ENCODE data around the gene JAK1.
"Not testable (repeated sequence)": the region's sequence is repeated elsewhere in the genome, so short reads cannot be mapped to it uniquely, and the experiment has no call there.

The JAK1 gene

GRCh38 chr1:64829411-64830029 is 136.8 kb downstream of the JAK1 start:
- DNase-seq: no peak

DNA sequence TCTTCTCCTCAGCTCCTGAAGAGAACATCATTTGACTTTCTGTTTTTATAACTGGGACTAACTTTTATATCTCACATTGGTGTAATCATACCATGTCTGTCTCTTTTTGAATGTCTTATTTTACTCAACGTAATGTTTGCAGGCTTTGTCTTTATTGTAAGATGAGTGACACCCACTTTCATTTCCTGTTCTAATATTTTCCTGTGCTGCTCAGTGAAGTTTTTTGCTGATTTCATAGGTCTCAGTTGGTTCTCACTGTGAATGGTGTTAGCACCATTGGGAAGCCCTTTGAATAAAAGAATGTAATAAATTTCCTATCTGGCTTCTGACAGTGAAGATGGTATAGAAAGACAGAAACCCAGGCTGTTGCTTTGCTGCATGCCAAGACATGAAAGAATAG is 137.5 kb downstream of the JAK1 start:
- no peak for DNase-seq

DNA sequence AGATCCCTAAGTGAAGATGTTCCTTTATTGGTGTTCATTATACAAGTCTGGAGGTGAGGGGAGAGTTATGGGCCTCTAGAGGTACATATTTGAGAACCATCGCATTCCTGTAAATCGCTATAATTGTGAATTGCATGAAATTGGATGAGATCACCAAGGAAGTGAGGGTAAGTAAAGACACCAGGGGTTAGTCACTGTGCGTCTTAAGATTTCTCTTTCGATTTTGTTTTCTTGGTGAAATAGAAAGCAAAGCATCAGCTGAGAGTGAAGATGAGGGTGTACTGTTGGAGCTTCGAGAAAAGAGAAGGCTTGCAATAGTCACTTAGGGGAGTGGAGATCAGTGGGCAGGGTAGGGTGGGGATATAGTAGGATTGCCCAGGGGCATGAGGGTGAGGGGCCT is 139.4 kb downstream of the JAK1 start:
- DNase-seq: no peak

- peak; percentile 70 for DNase-seq
These were observed 142.5 kb downstream of the JAK1 start for GRCh38 chr1:64823691-64824476.

GRCh38 chr1:64822621-64823020 is 143.7 kb downstream of the JAK1 start:
- no peak for DNase-seq

GRCh38 chr1:64820572-64820971 is 145.8 kb downstream of the JAK1 start:
- not testable (repeated sequence) for DNase-seq

GRCh38 chr1:64817364-64817763 is 149.0 kb downstream of the JAK1 start:
- not testable (repeated sequence) for DNase-seq

DNA sequence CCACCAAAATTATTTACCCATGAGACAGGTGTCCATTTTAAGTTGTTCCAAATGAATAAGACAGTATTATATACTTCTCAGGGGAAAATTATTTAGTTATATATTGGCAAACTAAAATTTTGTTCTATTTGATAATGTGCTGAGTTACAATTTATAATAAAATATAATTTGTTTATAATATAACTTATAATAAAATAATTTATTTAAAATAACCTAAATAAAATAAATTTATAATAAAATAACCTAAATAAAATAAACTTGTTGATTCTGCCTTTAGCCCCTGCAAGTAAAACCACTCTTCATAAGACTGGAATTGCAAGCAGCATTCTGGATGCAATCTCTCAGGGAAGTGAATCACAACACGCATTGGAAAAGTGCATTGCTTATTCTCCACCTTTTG is 151.9 kb downstream of the JAK1 start:
- DNase-seq: no peak

DNA sequence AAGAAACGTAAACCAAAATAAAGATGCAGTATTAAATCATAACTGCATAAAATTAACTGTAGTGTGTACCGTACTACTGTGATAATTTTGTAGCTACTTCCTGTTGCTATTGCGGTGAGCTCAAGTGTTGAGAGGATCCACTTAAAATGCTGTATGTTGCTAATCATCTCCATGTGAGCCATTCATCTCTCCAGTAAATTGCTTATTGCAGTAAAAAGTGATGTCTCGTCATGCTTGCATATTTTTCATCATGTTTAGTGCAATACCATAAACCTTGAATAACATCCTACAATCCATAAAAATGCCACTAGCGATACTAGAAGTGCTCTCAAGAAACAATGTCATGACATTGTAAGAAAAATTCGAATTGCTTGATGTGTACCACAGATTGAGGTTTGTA is 155.2 kb downstream of the JAK1 start:
- DNase-seq: no peak

DNA sequence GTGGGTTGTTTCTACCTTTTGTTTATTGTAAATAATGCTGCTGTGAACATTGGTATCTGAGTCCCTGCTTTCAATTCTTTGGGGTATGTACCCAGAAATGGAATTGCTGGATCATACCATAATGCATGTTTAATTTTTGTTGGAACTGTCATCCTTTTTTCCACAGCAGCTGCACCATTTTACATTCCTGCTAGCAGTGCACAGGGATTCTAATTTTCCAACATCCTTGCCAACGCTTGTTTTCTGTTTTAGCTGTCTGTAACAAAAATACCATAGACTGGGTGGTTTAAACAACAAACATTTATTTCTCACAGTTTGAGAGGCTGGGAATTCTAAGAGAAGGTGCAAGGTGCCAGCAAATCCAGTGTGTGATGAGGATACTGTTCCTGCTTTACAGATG is 156.3 kb downstream of the JAK1 start:
- no peak for DNase-seq

DNA sequence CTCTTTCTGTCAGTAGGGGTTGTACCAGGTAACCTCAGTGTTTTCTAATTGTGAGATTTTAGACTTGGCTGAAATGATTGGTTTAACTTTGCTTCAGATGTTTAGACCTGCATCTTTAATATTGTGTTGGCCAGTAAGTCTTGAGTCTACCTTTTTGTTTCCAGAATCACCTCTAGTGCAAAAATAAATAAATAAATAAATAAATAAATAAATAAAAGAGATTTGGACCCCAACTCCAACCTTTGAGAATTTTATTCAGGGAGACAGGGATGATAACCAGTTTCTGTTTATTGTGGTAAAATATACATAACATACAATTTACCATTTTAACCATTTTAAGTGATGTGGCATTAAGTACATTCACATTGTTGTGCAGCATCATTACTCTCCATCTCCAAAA is 157.0 kb downstream of the JAK1 start:
- DNase-seq: no peak

DNA sequence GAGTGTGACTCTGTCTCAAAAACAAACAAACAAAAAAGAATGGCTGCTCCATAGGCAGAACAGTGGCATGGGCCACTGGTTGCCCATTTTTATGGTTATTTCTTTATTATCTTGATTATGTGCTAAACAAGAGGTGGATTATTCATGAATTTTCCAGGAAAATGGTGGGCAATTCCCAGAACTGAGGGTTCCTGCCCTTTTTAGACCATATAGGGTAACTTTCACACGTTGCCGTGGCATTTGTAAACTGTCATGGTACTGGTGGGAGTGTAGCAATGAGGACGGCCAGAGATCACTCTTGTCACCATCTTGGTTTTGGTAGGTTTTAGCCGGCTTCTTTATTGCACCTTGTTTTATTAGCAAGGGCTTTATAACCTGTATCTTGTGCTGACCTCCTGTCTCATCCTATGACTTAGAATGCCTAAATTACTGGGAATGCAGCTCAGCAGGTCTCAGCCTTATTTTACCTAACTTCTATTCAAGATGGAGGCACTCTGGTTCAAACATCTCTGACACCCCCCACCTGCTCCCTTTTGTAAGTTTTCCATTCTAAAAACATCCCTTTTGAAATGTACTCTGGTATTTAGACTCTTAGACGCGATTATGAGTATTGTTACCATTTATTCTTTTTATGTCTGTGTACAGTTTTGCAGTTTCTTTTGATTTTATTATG is 164.4 kb downstream of the JAK1 start:
- no peak for DNase-seq

DNA sequence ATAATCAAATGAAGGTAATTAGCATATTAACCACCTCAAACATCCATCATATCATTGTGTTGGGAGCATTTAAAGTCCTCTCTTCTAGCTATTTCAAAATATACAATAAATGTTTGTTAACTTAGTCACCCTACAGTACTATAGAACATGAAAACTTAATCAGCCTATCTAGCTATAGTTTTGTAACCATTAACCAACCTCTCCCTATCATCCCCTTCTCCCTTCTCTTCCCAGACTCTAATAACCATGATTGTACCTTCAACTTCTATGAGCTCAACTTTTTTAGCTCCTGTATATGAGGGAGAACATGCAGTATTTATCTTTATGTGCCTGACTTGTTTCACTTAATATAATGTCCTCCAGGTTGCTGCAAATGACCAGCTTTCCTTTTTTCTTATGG is 167.5 kb downstream of the JAK1 start:
- no peak for DNase-seq

- no peak for DNase-seq
These were observed 175.4 kb downstream of the JAK1 start for GRCh38 chr1:64790832-64791487.

Measured in NCI-H774 (cell line).